HG02623 (cell line): ENCODE measurements around the gene AGO1.

Experiments used
- ATAC-seq: cut with Tn5 transposase; IDR thresholded peaks from one replicate; pipeline ENCODE4 v1.9.1; 2021; ENCODE audit warnings: moderate library complexity; ENCODE audit not compliant: unreplicated experiment

Gene AGO1

GRCh38 chr1:35882945-35883634 lies at the start of gene AGO1:
AGO1 (plus strand) TSS chr1:35883209; CDS start chr1:35883422, 213 bp downstream.
- peak; percentile 84 for ATAC-seq

GRCh38 chr1:35833395-35833794 lies 49.6 kb upstream of the AGO1 start:
- no peak for ATAC-seq

GRCh38 chr1:35834218-35834617 lies 48.8 kb upstream of the AGO1 start:
- no peak for ATAC-seq

- no peak for ATAC-seq
Measured at GRCh38 chr1:35835398-35835797, 47.6 kb upstream of the AGO1 start.

GRCh38 chr1:35836734-35837133 lies 46.3 kb upstream of the AGO1 start:
- no peak for ATAC-seq

GRCh38 chr1:35838693-35839245 lies 44.2 kb upstream of the AGO1 start:
- no peak for ATAC-seq

- ATAC-seq = no peak
Measured at GRCh38 chr1:35844826-35845225, 38.2 kb upstream of the AGO1 start.

- no peak for ATAC-seq
Measured at GRCh38 chr1:35845766-35846165, 37.2 kb upstream of the AGO1 start.

- no peak for ATAC-seq
Measured at GRCh38 chr1:35847935-35848565, 35.0 kb upstream of the AGO1 start.

GRCh38 chr1:35850051-35850450 lies 33.0 kb upstream of the AGO1 start:
- ATAC-seq = no peak

GRCh38 chr1:35850716-35851115 lies 32.3 kb upstream of the AGO1 start:
- ATAC-seq = no peak

- no peak for ATAC-seq
Measured at GRCh38 chr1:35851132-35851869, 31.7 kb upstream of the AGO1 start.

- no peak for ATAC-seq
Measured at GRCh38 chr1:35852241-35852640, 30.8 kb upstream of the AGO1 start.

- no peak for ATAC-seq
Measured at GRCh38 chr1:35854989-35855700, 27.9 kb upstream of the AGO1 start.

GRCh38 chr1:35856964-35857363 lies 26.0 kb upstream of the AGO1 start:
- no peak for ATAC-seq

GRCh38 chr1:35857830-35858229 lies 25.2 kb upstream of the AGO1 start:
- ATAC-seq = no peak

- no peak for ATAC-seq
Measured at GRCh38 chr1:35860696-35861095, 22.3 kb upstream of the AGO1 start.

GRCh38 chr1:35863136-35863535 lies 19.9 kb upstream of the AGO1 start:
- ATAC-seq = no peak

GRCh38 chr1:35863881-35864625 lies 19.0 kb upstream of the AGO1 start:
- no peak for ATAC-seq

- ATAC-seq = no peak
Measured at GRCh38 chr1:35864813-35865212, 18.2 kb upstream of the AGO1 start.
